Hematopoietic multipotent progenitor cell treated with erythropoietin and hydrocortisone succinate and interleukin-3 and kit ligand, for 8 days (in vitro differentiated cells): ENCODE data around the gene TNIP3.
A peak's percentile ranks its signal among the peaks of the same experiment; 100 is the strongest.
"Not testable (repeated sequence)": the region's sequence is repeated elsewhere in the genome, so short reads cannot be mapped to it uniquely, and the experiment has no call there.

Experiments used
- DNase-seq: peaks from one replicate; pipeline ENCODE4 v3.0.0-alpha.2; 2015

TNIP3 gene

GRCh38 chr4:121177246-121178137 lies 13.4 kb upstream of the TNIP3 start:
- DNase-seq: no peak

- no peak for DNase-seq
Observed at GRCh38 chr4:121176082-121176934, 12.2 kb upstream of the TNIP3 start.

GRCh38 chr4:121171477-121171876 lies 7.4 kb upstream of the TNIP3 start:
- not testable (repeated sequence) for DNase-seq

- DNase-seq: no peak
Observed at GRCh38 chr4:121168446-121169281, 4.5 kb upstream of the TNIP3 start.

- no peak for DNase-seq
Observed at GRCh38 chr4:121166976-121167375, 2.9 kb upstream of the TNIP3 start.

GRCh38 chr4:121165206-121165605 lies 1.1 kb upstream of the TNIP3 start:
- no peak for DNase-seq

GRCh38 chr4:121156822-121157769 lies 7.0 kb downstream of the TNIP3 start:
- DNase-seq: no peak

- DNase-seq: no peak
Observed at GRCh38 chr4:121155893-121156292, 8.2 kb downstream of the TNIP3 start.

GRCh38 chr4:121154103-121154515 lies 10.0 kb downstream of the TNIP3 start:
- peak; percentile 4 for DNase-seq

GRCh38 chr4:121151942-121152341 lies 12.2 kb downstream of the TNIP3 start:
- no peak for DNase-seq

- no peak for DNase-seq
Observed at GRCh38 chr4:121150486-121150885, 13.6 kb downstream of the TNIP3 start.

GRCh38 chr4:121150003-121150402 lies 14.1 kb downstream of the TNIP3 start:
- no peak for DNase-seq

GRCh38 chr4:121148621-121149020 lies 15.5 kb downstream of the TNIP3 start:
- DNase-seq: no peak

GRCh38 chr4:121148000-121148399 lies 16.1 kb downstream of the TNIP3 start:
- no peak for DNase-seq

GRCh38 chr4:121146530-121146929 lies 17.6 kb downstream of the TNIP3 start:
- DNase-seq: no peak

- DNase-seq: no peak
Observed at GRCh38 chr4:121145430-121145829, 18.7 kb downstream of the TNIP3 start.

GRCh38 chr4:121144021-121144420 lies 20.1 kb downstream of the TNIP3 start:
- no peak for DNase-seq

GRCh38 chr4:121143131-121143530 lies 21.0 kb downstream of the TNIP3 start:
- DNase-seq: no peak

GRCh38 chr4:121140716-121141460 lies 23.2 kb downstream of the TNIP3 start:
- DNase-seq: no peak

- no peak for DNase-seq
Observed at GRCh38 chr4:121139533-121140222, 24.4 kb downstream of the TNIP3 start.
